Measurements from ENCODE around the gene RPTOR.

Gene RPTOR

DNA sequence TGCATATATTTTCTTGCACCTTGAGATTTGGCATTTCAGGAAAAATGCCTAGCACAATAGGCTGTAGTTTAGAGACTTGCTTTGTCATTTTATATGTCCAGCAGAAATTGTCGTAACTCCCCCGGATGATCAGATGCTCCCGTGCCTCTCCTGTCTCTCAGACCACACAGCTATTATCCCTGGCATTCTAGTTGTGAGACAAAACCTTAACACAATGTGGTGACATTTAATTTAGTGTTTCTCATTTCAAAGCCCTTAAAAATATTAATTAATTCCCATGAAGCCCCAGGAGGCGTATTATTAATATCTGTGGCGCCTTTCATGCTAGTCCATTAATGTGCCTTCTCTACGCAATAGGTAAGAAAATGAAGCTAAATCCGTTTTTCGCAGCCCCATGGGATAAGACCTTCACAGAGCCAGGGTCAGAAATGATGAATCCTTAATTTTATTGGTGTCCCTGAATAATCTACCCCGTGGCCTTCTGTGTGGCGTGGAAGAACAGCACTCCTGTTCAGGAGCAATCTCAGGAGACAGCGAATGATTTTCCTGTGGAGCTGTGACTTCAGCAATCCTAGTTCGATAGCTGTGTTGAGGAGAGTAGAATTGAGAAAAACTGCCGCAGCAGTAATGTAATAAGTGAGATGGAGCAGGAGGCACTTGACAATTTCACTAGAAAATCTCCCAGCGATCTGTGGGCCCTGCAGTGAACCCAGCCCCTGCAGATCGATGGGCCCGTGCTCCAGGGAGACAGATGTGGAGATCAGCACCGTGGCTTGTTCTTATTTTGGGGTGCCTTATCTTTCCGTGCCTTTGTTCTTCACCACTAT lies 157.9 kb downstream of the RPTOR start:
- no peak overlapping the region for H3K4me3 ChIP-seq (ENCODE audit: low read length)
- H3K36me3 ChIP-seq (ENCODE audit: insufficient read depth, low read length): no peaks in the 10 kb centered on the region
- no peaks in the 10 kb centered on the region for H3K27me3 ChIP-seq (ENCODE audit: insufficient read depth, low read length)
- 0 out of 2 replicates have a peak overlapping the region, but pooled peaks have one; percentile 5 for H3K9ac ChIP-seq (ENCODE audit: low read depth, low read length)
- H3K27ac ChIP-seq (ENCODE audit: low read depth, low read length): no peak overlapping the region
- WGBS: 92% methylated on average over 18 of the region's 18 CpGs
- H3K4me1 ChIP-seq (ENCODE audit: insufficient read depth, low read length): peaks cover 19% of the 10 kb centered on the region
- H3K9me3 ChIP-seq (ENCODE audit: insufficient read depth, low read depth, low read length): no peaks in the 10 kb centered on the region

DNA sequence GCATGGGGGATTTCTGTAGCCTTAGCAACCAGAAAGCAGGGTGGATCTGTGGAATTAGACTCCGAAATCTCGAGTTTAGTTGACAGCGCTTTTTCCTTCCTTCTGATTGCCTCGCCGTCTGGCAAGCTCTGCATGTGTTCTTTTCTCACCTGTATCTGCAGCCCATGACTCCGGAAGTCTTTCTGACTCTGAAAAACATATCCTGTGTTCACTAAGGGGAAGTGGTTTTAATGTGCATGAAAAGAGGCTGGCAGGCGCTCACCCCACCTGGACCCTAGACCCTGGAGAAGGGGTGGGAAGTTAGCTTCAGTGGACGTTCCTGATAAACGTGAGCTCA lies 158.5 kb downstream of the RPTOR start:
- no peaks in the 10 kb centered on the region for H3K9me3 ChIP-seq (ENCODE audit: insufficient read depth, low read depth, low read length)
- no peaks in the 10 kb centered on the region for H3K27me3 ChIP-seq (ENCODE audit: insufficient read depth, low read length)
- no peak overlapping the region for H3K27ac ChIP-seq (ENCODE audit: low read depth, low read length)
- no peak overlapping the region for H3K4me3 ChIP-seq (ENCODE audit: low read length)
- H3K36me3 ChIP-seq (ENCODE audit: insufficient read depth, low read length): no peaks in the 10 kb centered on the region
- H3K9ac ChIP-seq (ENCODE audit: low read depth, low read length): no peak overlapping the region
- H3K4me1 ChIP-seq (ENCODE audit: insufficient read depth, low read length): peaks cover 19% of the 10 kb centered on the region
- WGBS: 82% methylated on average over 9 of the region's 9 CpGs

DNA sequence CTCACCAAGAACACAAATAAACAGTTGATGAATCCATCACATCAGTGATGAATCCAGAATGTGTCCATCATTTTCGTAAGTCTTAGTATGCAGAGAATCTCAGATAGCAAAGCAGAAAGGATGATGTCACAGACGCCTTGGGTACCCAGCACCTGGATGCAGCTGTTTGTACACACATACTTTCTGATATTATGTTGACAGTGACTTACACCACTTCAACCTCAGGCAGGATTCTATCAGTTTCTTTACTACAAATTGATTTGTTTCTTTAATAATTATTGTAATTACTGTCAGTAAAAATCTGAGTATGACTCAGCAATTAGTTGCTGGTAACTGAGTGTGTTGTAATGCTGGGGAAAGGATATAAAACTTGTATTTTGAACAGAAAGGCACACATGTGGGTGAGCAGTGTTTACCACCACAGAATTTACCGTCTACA lies 159.8 kb downstream of the RPTOR start:
- Histone ChIP-seq H3K27ac (ENCODE audit: low read depth, low read length) (no peak overlapping the region), H3K4me1 (ENCODE audit: insufficient read depth, low read length) (peaks cover 19% of the 10 kb centered on the region), H3K36me3 (ENCODE audit: insufficient read depth, low read length) (no peaks in the 10 kb centered on the region; the same call in 1 of the 2 replicates)

GRCh38 chr17:80704894-80705293 lies 160.3 kb downstream of the RPTOR start:
- Histone ChIP-seq H3K27ac (ENCODE audit: low read depth, low read length) (no peak overlapping the region), H3K36me3 (ENCODE audit: insufficient read depth, low read length) (no peaks in the 10 kb centered on the region; the same call in 1 of the 2 replicates), H3K27me3 (ENCODE audit: insufficient read depth, low read length) (no peaks in the 10 kb centered on the region), H3K4me1 (ENCODE audit: insufficient read depth, low read length) (peaks cover 21% of the 10 kb centered on the region), H3K9me3 (ENCODE audit: insufficient read depth, low read depth, low read length) (no peaks in the 10 kb centered on the region), H3K4me3 (ENCODE audit: low read length) (no peak overlapping the region), H3K9ac (ENCODE audit: low read depth, low read length) (no peak overlapping the region)
- WGBS: 92% methylated on average over 13 of the region's 13 CpGs

More for the DNA sequence above, 159.8 kb downstream of the RPTOR start:
- Histone ChIP-seq H3K27me3 (ENCODE audit: insufficient read depth, low read length) (no peaks in the 10 kb centered on the region), H3K9me3 (ENCODE audit: insufficient read depth, low read depth, low read length) (no peaks in the 10 kb centered on the region), H3K4me3 (ENCODE audit: low read length) (no peak overlapping the region), H3K9ac (ENCODE audit: low read depth, low read length) (no peak overlapping the region)
- WGBS: 91% methylated on average over 3 of the region's 3 CpGs

DNA sequence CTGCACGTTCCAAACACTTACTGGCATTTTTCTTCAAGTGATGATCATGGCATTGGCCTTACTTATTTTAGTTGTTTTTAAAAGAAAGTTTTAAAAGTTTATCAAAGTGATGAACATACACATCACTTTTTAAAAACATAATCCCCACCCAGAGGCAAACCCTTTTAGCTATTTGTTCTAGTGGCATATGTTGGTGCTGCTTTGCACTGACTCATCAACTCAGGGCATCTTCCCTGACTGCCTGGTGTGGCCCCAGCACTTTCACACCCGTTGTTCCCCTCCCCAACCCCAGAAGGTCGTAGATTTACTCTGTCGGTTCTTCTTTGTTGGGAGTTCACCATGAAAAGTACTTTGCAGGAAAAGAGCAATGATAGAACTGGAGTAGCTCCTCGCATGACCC lies 161.3 kb downstream of the RPTOR start:
- Histone ChIP-seq H3K9ac (ENCODE audit: low read depth, low read length) (peak overlapping the region; percentile 20; the same call in 1 of the 2 replicates), H3K27ac (ENCODE audit: low read depth, low read length) (no peak overlapping the region; the same call in 1 of the 2 replicates), H3K4me3 (ENCODE audit: low read length) (no peak overlapping the region), H3K27me3 (ENCODE audit: insufficient read depth, low read length) (no peaks in the 10 kb centered on the region), H3K4me1 (ENCODE audit: insufficient read depth, low read length) (peaks cover 26% of the 10 kb centered on the region), H3K36me3 (ENCODE audit: insufficient read depth, low read length) (no peaks in the 10 kb centered on the region; the same call in 1 of the 2 replicates), H3K9me3 (ENCODE audit: insufficient read depth, low read depth, low read length) (no peaks in the 10 kb centered on the region)
- 67% methylated on average over 5 of the region's 5 CpGs for WGBS

DNA sequence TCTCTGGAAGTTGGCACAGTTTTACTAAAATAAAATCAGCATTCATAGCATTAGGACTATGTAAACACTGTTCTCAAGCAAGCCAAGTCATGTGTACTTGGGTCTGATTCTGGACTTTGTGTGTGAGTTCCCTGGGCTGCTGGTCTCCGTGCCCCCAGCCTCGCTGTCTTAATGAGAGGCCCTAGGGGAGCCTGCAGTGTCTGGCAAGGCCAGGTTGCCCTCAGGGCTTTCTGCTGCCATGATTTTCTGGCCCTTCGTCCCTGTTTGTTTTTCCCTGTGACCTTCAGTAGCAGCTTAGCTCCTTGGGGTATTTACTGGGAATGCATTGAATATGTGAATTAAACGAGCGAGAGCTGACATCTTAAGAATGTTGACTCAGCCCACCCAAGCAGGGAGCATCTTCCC lies 161.8 kb downstream of the RPTOR start:
- WGBS: 39% methylated on average over 5 of the region's 5 CpGs
- Histone ChIP-seq H3K27me3 (ENCODE audit: insufficient read depth, low read length) (no peaks in the 10 kb centered on the region), H3K9me3 (ENCODE audit: insufficient read depth, low read depth, low read length) (no peaks in the 10 kb centered on the region), H3K27ac (ENCODE audit: low read depth, low read length) (peak overlapping the region; percentile 58; the same call in 1 of the 2 replicates), H3K4me1 (ENCODE audit: insufficient read depth, low read length) (peaks cover 31% of the 10 kb centered on the region), H3K9ac (ENCODE audit: low read depth, low read length) (peak overlapping the region; percentile 20; the same call in 1 of the 2 replicates), H3K36me3 (ENCODE audit: insufficient read depth, low read length) (no peaks in the 10 kb centered on the region; the same call in 1 of the 2 replicates), H3K4me3 (ENCODE audit: low read length) (no peak overlapping the region)

DNA sequence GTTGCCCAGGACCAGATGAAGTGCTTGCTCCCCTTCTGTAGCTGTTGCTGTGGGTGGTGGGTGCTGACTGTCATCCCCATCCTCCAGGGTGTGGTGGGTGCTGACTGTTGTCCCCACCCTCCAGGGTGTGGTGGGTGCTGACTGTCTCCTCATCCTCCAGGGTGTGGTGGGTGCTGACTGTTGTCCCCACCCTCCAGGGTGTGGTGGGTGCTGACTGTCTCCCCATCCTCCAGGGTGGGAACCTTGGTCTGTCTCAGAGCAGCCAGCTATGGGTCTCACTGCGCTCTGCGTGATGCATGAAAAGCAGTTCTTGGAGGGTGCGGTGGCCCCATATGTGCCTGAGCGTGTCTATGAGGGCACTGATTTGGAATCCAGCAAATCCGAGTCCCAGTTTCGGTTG lies 163.8 kb downstream of the RPTOR start:
- WGBS: 95% methylated on average over 6 of the region's 6 CpGs
- H3K36me3 ChIP-seq (ENCODE audit: insufficient read depth, low read length): no peaks in the 10 kb centered on the region; the same call in 1 of the 2 replicates

GRCh38 chr17:80709090-80709695 lies 164.6 kb downstream of the RPTOR start:
- Histone ChIP-seq H3K9me3 (ENCODE audit: insufficient read depth, low read depth, low read length) (no peaks in the 10 kb centered on the region), H3K27ac (ENCODE audit: low read depth, low read length) (no peak overlapping the region), H3K4me3 (ENCODE audit: low read length) (no peak overlapping the region), H3K27me3 (ENCODE audit: insufficient read depth, low read length) (no peaks in the 10 kb centered on the region), H3K36me3 (ENCODE audit: insufficient read depth, low read length) (no peaks in the 10 kb centered on the region; the same call in 1 of the 2 replicates), H3K9ac (ENCODE audit: low read depth, low read length) (no peak overlapping the region), H3K4me1 (ENCODE audit: insufficient read depth, low read length) (peaks cover 24% of the 10 kb centered on the region)
- WGBS: 93% methylated on average over 28 of the region's 28 CpGs

More for the DNA sequence above, 163.8 kb downstream of the RPTOR start:
- Histone ChIP-seq H3K4me3 (ENCODE audit: low read length) (no peak overlapping the region), H3K27ac (ENCODE audit: low read depth, low read length) (no peak overlapping the region), H3K9ac (ENCODE audit: low read depth, low read length) (no peak overlapping the region), H3K27me3 (ENCODE audit: insufficient read depth, low read length) (no peaks in the 10 kb centered on the region), H3K4me1 (ENCODE audit: insufficient read depth, low read length) (peaks cover 24% of the 10 kb centered on the region), H3K9me3 (ENCODE audit: insufficient read depth, low read depth, low read length) (no peaks in the 10 kb centered on the region)

DNA sequence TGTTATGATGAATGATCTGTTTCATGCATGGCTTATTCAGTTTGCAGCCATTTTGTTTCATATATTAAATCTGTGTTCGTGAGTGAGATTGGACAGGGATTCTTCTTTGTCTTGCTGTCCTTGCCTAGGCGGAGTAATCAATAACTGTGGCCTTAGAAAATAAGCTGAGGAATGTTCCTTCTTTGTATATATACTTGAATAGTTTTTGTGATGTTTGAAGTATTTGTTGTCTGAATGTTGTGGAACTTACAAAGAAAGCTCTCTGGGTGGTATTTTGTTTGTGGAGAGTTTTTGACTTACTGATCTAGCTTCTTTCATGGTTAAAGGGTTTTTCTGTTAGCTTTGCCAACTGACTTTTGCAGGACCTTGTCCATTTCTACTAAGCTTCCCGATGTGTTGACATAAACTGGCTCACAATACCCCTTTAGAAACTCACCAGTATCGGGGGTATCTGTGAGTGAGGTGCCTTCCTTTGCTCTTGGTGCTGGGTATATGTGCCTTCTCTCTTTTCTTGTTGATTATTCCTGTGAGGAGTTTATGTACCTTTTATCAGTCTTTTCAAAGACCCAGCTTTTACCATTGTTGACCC lies 166.2 kb downstream of the RPTOR start:
- Histone ChIP-seq H3K4me1 (ENCODE audit: insufficient read depth, low read length) (peaks cover 24% of the 10 kb centered on the region), H3K4me3 (ENCODE audit: low read length) (no peak overlapping the region), H3K36me3 (ENCODE audit: insufficient read depth, low read length) (no peaks in the 10 kb centered on the region; the same call in 1 of the 2 replicates), H3K27ac (ENCODE audit: low read depth, low read length) (no peak overlapping the region; the same call in 1 of the 2 replicates), H3K9me3 (ENCODE audit: insufficient read depth, low read depth, low read length) (no peaks in the 10 kb centered on the region), H3K9ac (ENCODE audit: low read depth, low read length) (no peak overlapping the region), H3K27me3 (ENCODE audit: insufficient read depth, low read length) (no peaks in the 10 kb centered on the region)
- WGBS: 88% methylated on average over 2 of the region's 4 CpGs

DNA sequence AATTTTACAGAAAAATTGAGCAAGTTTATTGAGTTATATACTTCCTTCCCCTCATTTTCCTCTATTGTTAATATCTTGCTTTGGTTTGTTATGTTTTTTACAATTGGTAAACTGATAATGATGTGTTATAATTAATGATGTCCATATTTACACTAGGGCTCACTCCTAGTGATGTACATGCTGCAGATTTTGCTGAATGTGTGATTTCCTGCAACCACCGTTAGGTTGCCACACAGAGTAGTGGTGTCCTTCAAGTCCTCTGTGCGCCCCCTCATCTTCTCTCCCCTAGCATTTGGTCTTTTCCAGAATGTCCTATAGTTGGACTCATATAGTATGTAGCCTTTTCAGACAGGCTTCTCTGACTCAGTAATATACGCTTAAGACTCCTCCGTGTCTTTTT lies 167.5 kb downstream of the RPTOR start:
- Histone ChIP-seq H3K36me3 (ENCODE audit: insufficient read depth, low read length) (no peaks in the 10 kb centered on the region; the same call in 1 of the 2 replicates), H3K4me3 (ENCODE audit: low read length) (no peak overlapping the region), H3K9ac (ENCODE audit: low read depth, low read length) (no peak overlapping the region), H3K4me1 (ENCODE audit: insufficient read depth, low read length) (peaks cover 16% of the 10 kb centered on the region), H3K27ac (ENCODE audit: low read depth, low read length) (no peak overlapping the region), H3K9me3 (ENCODE audit: insufficient read depth, low read depth, low read length) (no peaks in the 10 kb centered on the region), H3K27me3 (ENCODE audit: insufficient read depth, low read length) (no peaks in the 10 kb centered on the region)
- WGBS: 95% methylated on average over 4 of the region's 4 CpGs

- WGBS: 94% methylated on average over 8 of the region's 8 CpGs
- Histone ChIP-seq H3K27ac (ENCODE audit: low read depth, low read length) (no peak overlapping the region), H3K27me3 (ENCODE audit: insufficient read depth, low read length) (no peaks in the 10 kb centered on the region), H3K36me3 (ENCODE audit: insufficient read depth, low read length) (no peaks in the 10 kb centered on the region; the same call in 1 of the 2 replicates), H3K4me3 (ENCODE audit: low read length) (no peak overlapping the region), H3K9me3 (ENCODE audit: insufficient read depth, low read depth, low read length) (no peaks in the 10 kb centered on the region), H3K9ac (ENCODE audit: low read depth, low read length) (no peak overlapping the region), H3K4me1 (ENCODE audit: insufficient read depth, low read length) (peaks cover 20% of the 10 kb centered on the region)
Measured at GRCh38 chr17:80712606-80713005, 168.0 kb downstream of the RPTOR start.
